Suprapubic skin (tissue), 4 donors: ENCODE data around the gene CEP43. TPM values are rescaled to one million over a fixed set of nuclear protein-coding genes. Genes with fewer than 3 reads are reported as not detected.

ENCODE experiments used
- DNase-seq, 2 donors: peaks; one replicate each; pipeline ENCODE4 v3.0.0-alpha.2; 2019; ENCODE audit warnings: low spot score in 2 of 2
- H3K27ac ChIP-seq: fragments of 200-600 bp; sonication (generic); one replicate; pipeline ENCODE4 v1.5.1; 2019
- H3K27me3 ChIP-seq: fragments of 200-600 bp; sonication (generic); one replicate; pipeline ENCODE4 v1.5.1; 2019
- H3K36me3 ChIP-seq: fragments of 200-600 bp; sonication (generic); one replicate; pipeline ENCODE4 v1.5.1; 2019
- H3K4me1 ChIP-seq: fragments of 200-600 bp; sonication (generic); one replicate; pipeline ENCODE4 v1.5.1; 2019
- H3K4me3 ChIP-seq: fragments of 200-600 bp; sonication (generic); one replicate; pipeline ENCODE4 v1.5.1; 2019; ENCODE audit warnings: mild to moderate bottlenecking
- H3K9me3 ChIP-seq: fragments of 200-600 bp; sonication (generic); one replicate; pipeline ENCODE4 v1.5.1; 2019
- EP300 ChIP-seq: sonication (generic); formaldehyde crosslinking; IDR thresholded peaks from one replicate; pipeline ENCODE4 v1.6.1; 2017; ENCODE audit warnings: antibody characterized with exemption
- POLR2A ChIP-seq, 2 donors: fragments of 450-650 bp; IDR thresholded peaks; one replicate each; pipeline ENCODE4 v1.6.1; 2017; ENCODE audit warnings: antibody characterized with exemption in 2 of 2, mild to moderate bottlenecking in 2 of 2, moderate library complexity in 2 of 2
- POLR2AphosphoS5 ChIP-seq, 3 donors: sonication (generic); formaldehyde crosslinking; IDR thresholded peaks; one replicate each; pipeline ENCODE4 v1.6.1; 2017; ENCODE audit warnings: antibody characterized with exemption in 3 of 3
- WGBS: methylation state at CpG from one replicate; pipeline ENCODE4 v1.1.5; 2018; 5-methylcytosine and 5-hydroxymethylcytosine counted together
- total RNA-seq, 4 donors: library from RNA; depleted of rRNA; stranded (reverse); fragments of >200 nt; gene quantifications; one replicate each; pipeline ENCODE4 v1.1.0, GENCODE V29; 2016
- TF ChIP-seq, protein P1 (sequence below), 2 donors: fragments of 200-600 bp in 1 of 2; fragments of 450-650 bp in 1 of 2; sonication (generic) in 1 of 2; IDR thresholded peaks; one replicate each; pipeline ENCODE4 v1.5.1; 2016 to 2019; ENCODE audit warnings: antibody characterized with exemption in 2 of 2, mild to moderate bottlenecking in 1 of 2, moderate library complexity in 1 of 2

Gene CEP43
- total RNA-seq, 4 donors from 2014 or later = 7.8 to 21.3 (median 11.2) TPM

- no peak for DNase-seq
- Histone ChIP-seq H3K27me3 (no peaks in the 10 kb centered on the region), H3K9me3 (no peaks in the 10 kb centered on the region), H3K4me1 (peaks cover 4% of the 10 kb centered on the region), H3K27ac (no peak overlapping the region), H3K36me3 (no peaks in the 10 kb centered on the region), H3K4me3 (no peak overlapping the region)
- 61% methylated on average over 8 of the region's 8 CpGs for WGBS
- no peak for TF ChIP-seq POLR2AphosphoS5 (IDR thresholded peaks at IDR 0.05)
- TF ChIP-seq POLR2A (IDR thresholded peaks at IDR 0.05) = no peak
- no peak for TF ChIP-seq EP300
- TF ChIP-seq, protein P1, sequence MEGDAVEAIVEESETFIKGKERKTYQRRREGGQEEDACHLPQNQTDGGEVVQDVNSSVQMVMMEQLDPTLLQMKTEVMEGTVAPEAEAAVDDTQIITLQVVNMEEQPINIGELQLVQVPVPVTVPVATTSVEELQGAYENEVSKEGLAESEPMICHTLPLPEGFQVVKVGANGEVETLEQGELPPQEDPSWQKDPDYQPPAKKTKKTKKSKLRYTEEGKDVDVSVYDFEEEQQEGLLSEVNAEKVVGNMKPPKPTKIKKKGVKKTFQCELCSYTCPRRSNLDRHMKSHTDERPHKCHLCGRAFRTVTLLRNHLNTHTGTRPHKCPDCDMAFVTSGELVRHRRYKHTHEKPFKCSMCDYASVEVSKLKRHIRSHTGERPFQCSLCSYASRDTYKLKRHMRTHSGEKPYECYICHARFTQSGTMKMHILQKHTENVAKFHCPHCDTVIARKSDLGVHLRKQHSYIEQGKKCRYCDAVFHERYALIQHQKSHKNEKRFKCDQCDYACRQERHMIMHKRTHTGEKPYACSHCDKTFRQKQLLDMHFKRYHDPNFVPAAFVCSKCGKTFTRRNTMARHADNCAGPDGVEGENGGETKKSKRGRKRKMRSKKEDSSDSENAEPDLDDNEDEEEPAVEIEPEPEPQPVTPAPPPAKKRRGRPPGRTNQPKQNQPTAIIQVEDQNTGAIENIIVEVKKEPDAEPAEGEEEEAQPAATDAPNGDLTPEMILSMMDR (IDR thresholded peaks at IDR 0.05) = no peak
Observed at GRCh38 chr6:166969390-166970002, 29.7 kb upstream of the CEP43 start.

DNA sequence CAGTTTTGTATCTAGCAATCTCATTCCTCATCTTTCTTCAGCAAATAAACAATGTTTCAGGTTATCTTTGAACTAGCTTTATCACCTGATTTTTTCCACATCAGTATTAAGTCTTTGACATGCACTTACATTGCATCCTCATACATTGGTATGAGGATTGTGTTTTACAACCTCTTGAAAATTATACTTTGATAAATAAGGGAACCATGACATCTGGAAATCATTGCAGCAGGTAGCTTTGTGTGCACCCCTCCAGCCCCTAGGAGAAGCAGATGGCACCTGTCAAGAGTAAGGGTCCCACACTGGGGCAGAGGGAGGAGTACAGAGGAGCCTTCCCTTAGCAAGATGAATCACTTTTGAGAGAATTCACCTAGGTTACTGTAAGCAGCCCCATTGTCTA, 29.1 kb upstream of the CEP43 start:
- no peaks in the 10 kb centered on the region for H3K36me3 ChIP-seq
- no peaks in the 10 kb centered on the region for H3K9me3 ChIP-seq
- no peak overlapping the region for H3K27ac ChIP-seq
- TF ChIP-seq, protein P1 (IDR thresholded peaks at IDR 0.05) = no peak
- TF ChIP-seq POLR2AphosphoS5 (IDR thresholded peaks at IDR 0.05) (no peak), EP300 (no peak)
- DNase-seq = no peak
- H3K4me3 ChIP-seq = no peak overlapping the region
- peaks cover 4% of the 10 kb centered on the region for H3K4me1 ChIP-seq
- no peaks in the 10 kb centered on the region for H3K27me3 ChIP-seq

GRCh38 chr6:166970776-166971175, 28.4 kb upstream of the CEP43 start:
- 84% methylated on average over 9 of the region's 17 CpGs for WGBS
- Histone ChIP-seq H3K36me3 (no peaks in the 10 kb centered on the region), H3K9me3 (no peaks in the 10 kb centered on the region), H3K27me3 (no peaks in the 10 kb centered on the region), H3K4me3 (no peak overlapping the region), H3K27ac (no peak overlapping the region), H3K4me1 (peaks cover 4% of the 10 kb centered on the region)
- TF ChIP-seq, protein P1 (IDR thresholded peaks at IDR 0.05) = no peak
- no peak for DNase-seq

DNA sequence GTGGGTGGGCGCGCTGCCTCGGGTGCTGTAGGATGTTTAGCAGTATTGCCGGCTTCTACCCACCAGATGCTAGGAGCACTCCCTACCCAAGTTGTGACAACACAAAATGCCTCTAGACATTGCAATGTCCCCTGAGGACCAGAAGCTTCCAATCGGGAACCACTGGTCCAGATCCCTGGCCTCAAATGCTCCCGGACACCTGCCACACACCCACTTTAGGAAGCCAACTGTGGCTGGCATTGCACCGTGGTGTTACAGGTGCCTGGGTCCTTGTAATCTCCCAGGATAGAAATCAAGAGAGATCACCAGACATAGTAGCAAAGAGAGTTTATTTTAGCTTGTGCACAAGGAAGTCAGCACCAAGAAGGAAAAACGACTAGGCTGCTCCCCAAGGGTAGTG, 27.9 kb upstream of the CEP43 start:
- peaks cover 4% of the 10 kb centered on the region for H3K4me1 ChIP-seq
- no peaks in the 10 kb centered on the region for H3K27me3 ChIP-seq
- TF ChIP-seq POLR2AphosphoS5 (IDR thresholded peaks at IDR 0.05) (no peak), POLR2A (IDR thresholded peaks at IDR 0.05) (no peak), EP300 (no peak)
- TF ChIP-seq, protein P1 (IDR thresholded peaks at IDR 0.05) = no peak
- no peak for DNase-seq
- H3K36me3 ChIP-seq = no peaks in the 10 kb centered on the region
- H3K9me3 ChIP-seq = no peaks in the 10 kb centered on the region
- no peak overlapping the region for H3K27ac ChIP-seq
- no peak overlapping the region for H3K4me3 ChIP-seq
- 89% methylated on average over 7 of the region's 8 CpGs for WGBS

DNA sequence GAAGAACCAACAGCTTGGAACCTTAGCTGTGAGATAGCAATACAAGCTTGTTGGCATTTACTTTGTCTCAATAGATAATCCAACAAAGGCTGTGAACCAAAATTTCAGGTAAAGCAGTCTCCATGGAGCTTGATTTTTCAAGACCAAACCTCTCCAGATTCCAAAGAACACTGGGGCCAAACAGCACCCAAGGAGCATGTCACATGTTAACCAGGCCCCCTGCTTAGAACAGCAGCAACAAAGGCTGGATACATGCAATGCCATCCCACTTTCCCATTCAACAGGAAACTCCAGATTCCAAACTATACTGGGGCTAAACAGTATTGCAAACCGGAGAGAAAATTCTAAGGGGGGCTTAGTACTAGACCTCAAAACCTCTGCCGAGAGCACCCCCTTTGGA, 27.1 kb upstream of the CEP43 start:
- Histone ChIP-seq H3K27me3 (no peaks in the 10 kb centered on the region), H3K9me3 (no peaks in the 10 kb centered on the region), H3K4me1 (peaks cover 4% of the 10 kb centered on the region), H3K27ac (no peak overlapping the region), H3K4me3 (no peak overlapping the region), H3K36me3 (no peaks in the 10 kb centered on the region)
- 94% methylated on average over 2 of the region's 2 CpGs for WGBS
- no peak for DNase-seq
- TF ChIP-seq, protein P1 (IDR thresholded peaks at IDR 0.05) = no peak
- TF ChIP-seq POLR2A (IDR thresholded peaks at IDR 0.05) (no peak), POLR2AphosphoS5 (IDR thresholded peaks at IDR 0.05) (no peak), EP300 (no peak)
